ENCODE results near the gene PSORS1C1. TPM values are rescaled to one million over a fixed set of nuclear protein-coding genes. Genes with fewer than 3 reads are reported as not detected.
A peak's percentile ranks its signal among the peaks of the same experiment; 100 is the strongest.

The PSORS1C1 gene
- polyA plus RNA-seq, 1 donor (not counting 4 experiments of a cell fraction or from before 2014, with no cell fraction given) = 5.7 TPM

GRCh38 chr6:31070711-31071197 lies 43.8 kb upstream of the PSORS1C1 start:
- Histone ChIP-seq H3K4me3 (ENCODE audit: control insufficient read depth in 2 of 3, extremely low read depth in 1 of 3, insufficient read depth in 2 of 3, low read depth in 1 of 3, low read length in 3 of 3) (no peak overlapping the region), H3K9me1 (ENCODE audit: control insufficient read depth, extremely low read depth, insufficient read depth, low read length) (no peaks in the 10 kb centered on the region), H3K79me2 (ENCODE audit: control insufficient read depth, insufficient read depth, low read length) (no peaks in the 10 kb centered on the region), H3K27me3 (ENCODE audit: control insufficient read depth, extremely low read depth, insufficient read depth, low read length) (no peaks in the 10 kb centered on the region), H3K36me3 (ENCODE audit: control insufficient read depth in 2 of 2, extremely low read depth in 1 of 2, insufficient read depth in 2 of 2, low read length in 2 of 2) (no peaks in the 10 kb centered on the region), H2AFZ (ENCODE audit: control insufficient read depth, low read length) (peak overlapping the region; percentile 66), H3K9me3 (ENCODE audit: control insufficient read depth, low read depth, low read length) (no peaks in the 10 kb centered on the region), H3K27ac (ENCODE audit: control insufficient read depth, insufficient read depth, low read length) (no peak overlapping the region), H3K4me2 (ENCODE audit: control insufficient read depth, extremely low read depth, insufficient read depth, low read depth, low read length) (peak overlapping the region; percentile 9), H3K9ac (ENCODE audit: control insufficient read depth, extremely low read depth, insufficient read depth, low read length) (no peak overlapping the region), H4K20me1 (ENCODE audit: control insufficient read depth, extremely low read depth, insufficient read depth, low read length) (no peaks in the 10 kb centered on the region), H3K4me1 (ENCODE audit: control insufficient read depth, extremely low read depth, insufficient read depth, low read length) (peaks cover 5% of the 10 kb centered on the region)
- TF ChIP-seq EZH2 (IDR thresholded peaks at IDR 0.05; ENCODE audit: low read length) (no peak), CTCF (optimal IDR thresholded peaks at IDR 0.05 in 1 of 3, IDR thresholded peaks at IDR 0.05 in 1 of 3, conservative IDR thresholded peaks at IDR 0.05 in 1 of 3; ENCODE audit: extremely low read depth in 1 of 3, insufficient read depth in 2 of 3, low read length in 3 of 3) (peak; percentile 82 to 98 (median 90))
- FAIRE-seq = peak; percentile 98
- no peak for DNase-seq (ENCODE audit: low read depth, low spot score)
- dilution Hi-C loops (cut with MboI; ENCODE audit: extremely low pct_ligation_motif_present, low sequenced_read_pairs) = loop anchor here (25.0 kb wide), 1 partner anchor 133 kb away; the partner anchor contains the start of genes MUCL3 and SFTA2

GRCh38 chr6:31074401-31074800 lies 40.2 kb upstream of the PSORS1C1 start:
- no peak overlapping the region for H3K27ac ChIP-seq (ENCODE audit: control insufficient read depth, insufficient read depth, low read length)
- no peaks in the 10 kb centered on the region for H3K27me3 ChIP-seq (ENCODE audit: control insufficient read depth, extremely low read depth, insufficient read depth, low read length)
- DNase-seq (ENCODE audit: low read depth, low spot score) (no peak), FAIRE-seq (no peak)
- no peak overlapping the region for H3K9ac ChIP-seq (ENCODE audit: control insufficient read depth, extremely low read depth, insufficient read depth, low read length)
- H2AFZ ChIP-seq (ENCODE audit: control insufficient read depth, low read length) = no peak overlapping the region
- no peaks in the 10 kb centered on the region for H3K9me1 ChIP-seq (ENCODE audit: control insufficient read depth, extremely low read depth, insufficient read depth, low read length)
- H3K4me1 ChIP-seq (ENCODE audit: control insufficient read depth, extremely low read depth, insufficient read depth, low read length) = peaks cover 5% of the 10 kb centered on the region
- no peaks in the 10 kb centered on the region for H3K9me3 ChIP-seq (ENCODE audit: control insufficient read depth, low read depth, low read length)
- H3K36me3 ChIP-seq (ENCODE audit: control insufficient read depth in 2 of 2, extremely low read depth in 1 of 2, insufficient read depth in 2 of 2, low read length in 2 of 2) = no peaks in the 10 kb centered on the region
- dilution Hi-C loops (cut with MboI; ENCODE audit: extremely low pct_ligation_motif_present, low sequenced_read_pairs) = loop anchor here (25.0 kb wide), 1 partner anchor 137 kb away; the partner anchor contains the start of genes MUCL3 and SFTA2
- H3K4me2 ChIP-seq (ENCODE audit: control insufficient read depth, extremely low read depth, insufficient read depth, low read depth, low read length) = no peak overlapping the region
- no peaks in the 10 kb centered on the region for H3K79me2 ChIP-seq (ENCODE audit: control insufficient read depth, insufficient read depth, low read length)
- H4K20me1 ChIP-seq (ENCODE audit: control insufficient read depth, extremely low read depth, insufficient read depth, low read length) = no peaks in the 10 kb centered on the region
- no peak overlapping the region for H3K4me3 ChIP-seq (ENCODE audit: control insufficient read depth in 2 of 3, extremely low read depth in 1 of 3, insufficient read depth in 2 of 3, low read depth in 1 of 3, low read length in 3 of 3)
- no peak for TF ChIP-seq EZH2 (IDR thresholded peaks at IDR 0.05; ENCODE audit: low read length)
- no peak for TF ChIP-seq CTCF (optimal IDR thresholded peaks at IDR 0.05 in 1 of 3, IDR thresholded peaks at IDR 0.05 in 1 of 3, conservative IDR thresholded peaks at IDR 0.05 in 1 of 3; ENCODE audit: extremely low read depth in 1 of 3, insufficient read depth in 2 of 3, low read length in 3 of 3)

All from keratinocyte (primary cell).